ENCODE measurements around the gene WDHD1.
"Not testable (repeated sequence)": the region's sequence is repeated elsewhere in the genome, so short reads cannot be mapped to it uniquely, and the experiment has no call there.

Gene WDHD1

DNA sequence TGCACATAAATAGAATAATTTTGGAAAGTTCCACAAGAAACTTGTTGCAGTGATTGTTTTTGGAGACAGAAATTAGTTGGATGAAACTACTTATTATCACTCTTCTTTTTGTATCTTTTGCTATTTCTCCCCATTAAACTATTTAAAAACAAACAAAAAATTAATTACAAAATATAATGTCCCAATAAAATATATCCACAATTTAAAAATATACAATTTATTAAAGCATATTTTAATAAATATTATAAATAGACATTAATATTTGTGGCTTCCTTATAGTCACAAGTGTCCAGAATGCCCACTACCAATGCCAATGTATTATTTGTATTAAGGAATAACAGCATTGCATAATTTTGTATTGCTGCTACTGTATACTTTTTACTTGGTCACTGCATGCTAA is 71.8 kb downstream of the WDHD1 start:
- peaks cover 23% of the 10 kb centered on the region for H3K36me3 ChIP-seq (ENCODE audit: low read length)
- no peak overlapping the region for H3K27ac ChIP-seq (ENCODE audit: low read depth, low read length)

DNA sequence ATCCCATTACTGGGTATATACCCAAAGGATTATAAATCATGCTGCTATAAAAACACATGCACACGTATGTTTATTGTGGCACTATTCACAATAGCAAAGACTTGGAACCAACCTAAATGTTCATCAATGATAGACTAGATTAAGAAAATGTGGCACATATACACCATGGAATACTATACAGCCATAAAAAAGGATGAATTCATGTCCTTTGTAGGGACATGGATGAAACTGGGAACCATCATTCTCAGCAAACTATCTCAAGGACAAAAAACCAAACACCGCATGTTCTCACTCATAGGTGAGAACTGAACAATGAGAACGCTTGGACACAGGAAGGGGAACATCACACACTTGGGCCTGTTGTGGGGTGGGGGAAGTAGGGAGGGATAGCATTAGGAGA is 73.3 kb downstream of the WDHD1 start:
- not testable (repeated sequence) for H3F3A ChIP-seq (ENCODE audit: insufficient read depth); H3K27me3 ChIP-seq (ENCODE audit: low read length); H3K4me3 ChIP-seq (ENCODE audit: insufficient read depth, low read length, poor library complexity, severe bottlenecking); H3K9ac ChIP-seq (ENCODE audit: low read length); H3K9me3 ChIP-seq (ENCODE audit: insufficient read depth, low read length); H4K20me1 ChIP-seq (ENCODE audit: low read depth, low read length); H3K4me2 ChIP-seq (ENCODE audit: low read depth, low read length, poor library complexity, severe bottlenecking); H3K9me2 ChIP-seq (replicated peaks; ENCODE audit: insufficient read depth, low read length); H3K27ac ChIP-seq (ENCODE audit: low read depth, low read length); H3K79me2 ChIP-seq (ENCODE audit: insufficient read depth, low read length); H2AFZ ChIP-seq (ENCODE audit: low read depth, low read length, severe bottlenecking)
- peaks cover 23% of the 10 kb centered on the region for H3K36me3 ChIP-seq (ENCODE audit: low read length)

More for the DNA sequence above, 71.8 kb downstream of the WDHD1 start:
- Histone ChIP-seq H3K4me3 (ENCODE audit: insufficient read depth, low read length, poor library complexity, severe bottlenecking) (no peak overlapping the region), H3K9me2 (replicated peaks; ENCODE audit: insufficient read depth, low read length) (no peaks in the 10 kb centered on the region), H2AFZ (ENCODE audit: low read depth, low read length, severe bottlenecking) (no peak overlapping the region), H3K4me2 (ENCODE audit: low read depth, low read length, poor library complexity, severe bottlenecking) (no peak overlapping the region), H3K27me3 (ENCODE audit: low read length) (no peaks in the 10 kb centered on the region), H3F3A (ENCODE audit: insufficient read depth) (no peaks in the 10 kb centered on the region; the same call in 1 of the 2 replicates), H3K9me3 (ENCODE audit: insufficient read depth, low read length) (no peaks in the 10 kb centered on the region), H3K79me2 (ENCODE audit: insufficient read depth, low read length) (no peaks in the 10 kb centered on the region), H3K9ac (ENCODE audit: low read length) (no peak overlapping the region), H4K20me1 (ENCODE audit: low read depth, low read length) (no peaks in the 10 kb centered on the region)
- TF ChIP-seq EZH2phosphoT487 (conservative IDR thresholded peaks at IDR 0.05; ENCODE audit: low read length) (no peak), CTCF (IDR thresholded peaks at IDR 0.05; ENCODE audit: insufficient read depth, low read length, poor library complexity, severe bottlenecking) (no peak)

DNA sequence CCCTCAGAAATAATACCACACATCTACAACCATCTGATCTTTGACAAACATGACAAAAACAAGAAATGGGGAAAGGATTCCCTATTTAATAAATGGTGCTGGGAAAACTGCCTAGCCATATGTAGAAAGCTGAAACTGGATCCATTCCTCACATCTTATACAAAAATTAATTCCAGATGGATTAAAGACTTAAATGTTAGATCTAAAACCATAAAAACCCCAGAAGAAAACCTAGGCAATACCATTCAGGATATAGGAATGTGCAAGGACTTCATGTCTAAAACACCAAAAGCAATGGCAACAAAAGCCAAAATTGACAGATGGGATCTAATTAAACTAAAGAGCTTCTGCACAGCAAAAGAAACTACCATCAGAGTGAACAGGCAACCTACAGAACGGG is 74.1 kb downstream of the WDHD1 start:
- not testable (repeated sequence) for H3K9me2 ChIP-seq (replicated peaks; ENCODE audit: insufficient read depth, low read length); H3K27ac ChIP-seq (ENCODE audit: low read depth, low read length); H3K9me3 ChIP-seq (ENCODE audit: insufficient read depth, low read length); H3K27me3 ChIP-seq (ENCODE audit: low read length); H3K79me2 ChIP-seq (ENCODE audit: insufficient read depth, low read length); H3K9ac ChIP-seq (ENCODE audit: low read length); H2AFZ ChIP-seq (ENCODE audit: low read depth, low read length, severe bottlenecking); H3K4me3 ChIP-seq (ENCODE audit: insufficient read depth, low read length, poor library complexity, severe bottlenecking); H3F3A ChIP-seq (ENCODE audit: insufficient read depth); H4K20me1 ChIP-seq (ENCODE audit: low read depth, low read length); H3K4me2 ChIP-seq (ENCODE audit: low read depth, low read length, poor library complexity, severe bottlenecking)
- H3K36me3 ChIP-seq (ENCODE audit: low read length): peaks cover 23% of the 10 kb centered on the region

- no peak overlapping the region for H3K9ac ChIP-seq (ENCODE audit: low read length)
- H3K4me3 ChIP-seq (ENCODE audit: insufficient read depth, low read length, poor library complexity, severe bottlenecking): no peak overlapping the region
- no peak overlapping the region for H3K4me2 ChIP-seq (ENCODE audit: low read depth, low read length, poor library complexity, severe bottlenecking)
- TF ChIP-seq EZH2phosphoT487 (conservative IDR thresholded peaks at IDR 0.05; ENCODE audit: low read length) (no peak), CTCF (IDR thresholded peaks at IDR 0.05; ENCODE audit: insufficient read depth, low read length, poor library complexity, severe bottlenecking) (no peak)
- no peaks in the 10 kb centered on the region for H3K9me2 ChIP-seq (replicated peaks; ENCODE audit: insufficient read depth, low read length)
- no peaks in the 10 kb centered on the region for H4K20me1 ChIP-seq (ENCODE audit: low read depth, low read length)
- no peaks in the 10 kb centered on the region for H3F3A ChIP-seq (ENCODE audit: insufficient read depth)
- H3K27me3 ChIP-seq (ENCODE audit: low read length): no peaks in the 10 kb centered on the region
- H3K79me2 ChIP-seq (ENCODE audit: insufficient read depth, low read length): no peaks in the 10 kb centered on the region
- peaks cover 4% of the 10 kb centered on the region; the same call in 1 of the 2 replicates for H3K36me3 ChIP-seq (ENCODE audit: low read length)
- no peaks in the 10 kb centered on the region for H3K9me3 ChIP-seq (ENCODE audit: insufficient read depth, low read length)
- no peak overlapping the region for H2AFZ ChIP-seq (ENCODE audit: low read depth, low read length, severe bottlenecking)
- no peak overlapping the region for H3K27ac ChIP-seq (ENCODE audit: low read depth, low read length)
Measured at GRCh38 chr14:54947230-54947629, 79.7 kb downstream of the WDHD1 start.

All from SU-DHL-6 (cell line).